ENCODE data around the gene RNU1-2. TPM values are rescaled to one million over a fixed set of nuclear protein-coding genes. Genes with fewer than 3 reads are reported as not detected.

RNU1-2 gene
- total RNA-seq, 4 donors from 2014 or later: under 0.01 TPM

Small RNAs within 50 kb of the gene (small RNA-seq; reads per million reads assigned to genes)
- gene MIR3675 (not detected), gene RNU1-2 (not detected), gene RNU1-5P (not detected)

Other genes starting within 250 kb of the RNU1-2 start
- under 1 TPM; under 0.01 TPM for gene RNU1-3, start 229.0 kb upstream of the RNU1-2 start, total RNA-seq
- under 1 TPM; under 0.01 TPM for gene RNU1-4, start 155.5 kb upstream of the RNU1-2 start, total RNA-seq
- 10 to 100 TPM; 10.9 to 24.1 (median 14.0) TPM for gene CROCC, start 26.0 kb downstream of the RNU1-2 start, total RNA-seq
- gene MFAP2, start 84.6 kb downstream of the RNU1-2 start, total RNA-seq: 10 to 100 TPM in 3 of 4 donors, 1 to 10 TPM in 1; 9.3 to 17.9 (median 10.6) TPM
- 10 to 100 TPM; 18.7 to 38.9 (median 32.8) TPM for gene ATP13A2, start 115.9 kb downstream of the RNU1-2 start, total RNA-seq
- 100 to 1,000 TPM in 3 of 4 donors, 10 to 100 TPM in 1; 84.2 to 128 (median 117) TPM for gene SDHB, start 158.1 kb downstream of the RNU1-2 start, total RNA-seq
- 10 to 100 TPM in 1 of 4 donors, 1 to 10 TPM in 2, under 1 TPM in 1; 0.37 to 19.9 (median 1.6) TPM for gene PADI2, start 223.5 kb downstream of the RNU1-2 start, total RNA-seq

Data from omental fat pad (tissue), 4 donors.